Dedifferentiated amniotic fluid mesenchymal stem cell (primary cell): ENCODE measurements around the gene SARDH.

Source experiments
- DNase-seq: peaks from one replicate; pipeline ENCODE4 v3.0.0-alpha.2; 2016; ENCODE audit errors: extremely low spot score

The SARDH gene

GRCh38 chr9:133734590-133735414 is 3.4 kb downstream of the SARDH start:
- DNase-seq: no peak

GRCh38 chr9:133733796-133734533 is 4.2 kb downstream of the SARDH start:
- DNase-seq: no peak

- no peak for DNase-seq
Observed at GRCh38 chr9:133733421-133733795, 4.7 kb downstream of the SARDH start.

DNA sequence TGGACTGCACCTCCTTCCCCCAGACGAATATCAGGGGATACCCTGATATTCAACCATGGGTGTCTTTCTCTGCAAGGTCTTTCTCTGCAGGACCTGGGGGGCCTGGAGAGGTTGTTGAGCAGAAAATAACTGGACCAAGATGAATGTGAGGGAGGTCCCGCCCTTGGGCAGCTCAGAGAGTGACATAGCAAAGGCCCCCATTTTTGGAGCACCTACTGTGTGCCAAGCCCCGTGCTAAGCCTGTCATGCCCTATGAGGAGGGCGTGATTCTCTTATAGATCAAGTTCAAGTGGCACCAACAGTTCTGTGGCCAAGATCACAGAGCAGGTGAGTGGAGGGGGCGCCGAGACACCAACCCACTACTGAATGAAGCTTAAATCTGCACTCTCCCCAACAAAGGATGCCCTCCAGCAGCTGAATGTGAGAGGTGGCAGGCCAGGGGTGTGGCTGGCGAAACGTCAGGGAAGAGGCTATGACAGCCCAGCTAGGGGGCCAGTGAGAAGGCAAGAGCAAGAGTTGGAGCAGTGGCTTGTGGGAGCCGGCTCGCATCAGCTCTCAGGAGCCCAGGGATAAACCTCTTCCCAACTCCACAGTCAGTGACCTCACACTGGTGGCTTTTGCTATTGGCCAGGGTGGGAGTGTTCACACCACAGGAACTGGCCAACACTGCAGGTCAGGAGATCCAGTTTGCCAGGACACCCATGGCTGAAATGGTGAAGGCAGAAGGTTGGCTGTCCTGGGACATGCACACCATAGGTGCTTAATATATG is 5.3 kb downstream of the SARDH start:
- DNase-seq: no peak

DNA sequence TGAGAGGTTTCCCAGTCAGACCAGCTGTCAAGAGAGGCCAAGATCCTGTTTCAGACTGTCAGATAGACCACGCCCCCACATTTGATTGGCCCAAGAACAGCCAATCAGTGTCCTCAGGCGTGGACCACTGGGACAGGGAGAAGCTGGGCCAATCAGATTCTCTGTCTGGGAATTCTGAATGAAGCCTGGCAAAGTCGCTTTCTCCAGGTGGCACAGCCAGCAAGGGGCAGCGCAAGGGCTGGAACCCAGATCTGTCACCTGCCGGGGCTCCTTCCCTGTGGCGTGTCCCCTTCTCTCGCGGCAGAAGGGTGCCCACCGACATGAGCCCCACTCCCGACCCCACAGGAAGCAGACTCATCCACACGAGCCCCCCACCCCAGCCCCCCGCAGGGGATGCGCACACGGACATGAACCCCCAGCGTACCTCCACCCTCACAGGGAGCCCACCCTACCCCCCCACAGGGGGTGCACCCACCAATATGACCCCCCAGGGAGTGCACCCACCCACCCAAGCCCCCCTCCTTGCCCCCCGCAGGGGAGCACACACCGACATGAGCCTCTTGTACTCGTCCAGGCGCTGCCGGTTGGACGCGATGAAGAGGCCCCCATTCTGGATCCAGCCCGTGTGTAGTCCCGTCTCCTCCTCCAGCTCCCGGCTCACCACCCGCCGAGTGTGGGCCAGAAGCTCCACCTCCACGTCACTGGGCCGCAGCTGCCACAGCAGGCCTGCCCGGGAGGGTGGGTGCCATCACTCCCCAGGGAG is 6.1 kb downstream of the SARDH start:
- no peak for DNase-seq

- DNase-seq: no peak
Observed at GRCh38 chr9:133730994-133731715, 7.0 kb downstream of the SARDH start.

DNA sequence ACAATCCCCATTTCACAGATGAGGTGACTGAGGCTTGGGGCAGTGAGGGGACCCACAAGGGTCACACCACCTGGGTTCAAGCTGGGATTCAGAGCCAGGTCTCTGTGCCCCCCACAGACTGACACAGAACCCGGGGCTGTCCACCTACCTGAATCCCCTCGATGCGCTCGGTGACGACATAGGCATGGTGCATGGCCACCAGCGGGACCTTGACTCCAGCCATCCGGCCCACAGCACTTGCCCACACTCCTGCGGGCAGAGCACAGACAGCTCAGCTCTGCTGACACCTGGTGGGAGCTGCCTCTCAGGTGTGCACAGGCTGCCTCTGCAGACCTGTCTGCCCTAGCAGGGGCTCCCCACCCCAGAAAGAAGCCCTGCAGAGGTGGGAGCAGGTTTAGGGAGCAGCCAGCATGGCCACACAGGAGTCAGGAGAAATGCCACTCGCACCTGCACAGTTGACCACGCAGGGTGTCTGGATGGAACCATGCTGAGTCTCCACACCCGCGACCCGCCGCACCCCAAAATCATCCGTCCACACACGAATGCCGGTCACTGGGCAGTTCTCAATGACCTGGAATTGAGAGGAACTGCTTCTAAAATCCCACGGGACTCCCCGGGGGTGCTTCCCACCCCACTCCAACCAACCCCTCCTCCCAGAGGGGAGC is 8.4 kb downstream of the SARDH start:
- DNase-seq: no peak

GRCh38 chr9:133728856-133729616 is 9.1 kb downstream of the SARDH start:
- DNase-seq: no peak

DNA sequence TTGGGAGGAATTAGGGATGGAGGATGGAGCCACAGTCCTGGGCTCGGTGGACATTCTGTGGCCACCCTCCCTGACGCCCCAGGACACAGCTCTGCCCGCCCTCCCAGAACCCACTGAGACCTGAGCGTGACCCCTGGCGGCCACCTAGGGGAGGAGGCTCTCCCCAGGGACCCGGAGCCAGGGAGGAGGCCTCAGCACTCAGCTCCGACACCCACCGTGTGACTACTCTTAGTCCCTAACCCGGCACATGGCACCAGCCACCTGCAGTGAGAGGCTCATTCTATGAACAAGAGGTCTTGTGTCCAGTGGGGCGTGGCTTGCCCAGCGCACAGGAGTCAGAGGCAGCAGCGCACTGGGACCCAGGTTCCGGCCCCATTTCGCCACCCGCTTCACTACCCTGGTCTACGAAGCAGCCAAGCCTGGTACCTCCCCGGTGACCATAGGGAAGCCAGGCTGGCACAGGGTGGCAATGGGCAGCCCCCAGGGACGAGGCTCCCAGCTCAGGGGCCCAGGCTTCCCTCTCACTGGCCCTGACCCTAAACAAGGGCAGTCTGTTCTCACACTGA is 10.2 kb downstream of the SARDH start:
- DNase-seq: no peak

- DNase-seq: no peak
Observed at GRCh38 chr9:133727277-133727875, 10.8 kb downstream of the SARDH start.

GRCh38 chr9:133726401-133727276 is 11.5 kb downstream of the SARDH start:
- no peak for DNase-seq

GRCh38 chr9:133725886-133726285 is 12.3 kb downstream of the SARDH start:
- DNase-seq: no peak

GRCh38 chr9:133718563-133719315 is 19.4 kb downstream of the SARDH start:
- DNase-seq: no peak

DNA sequence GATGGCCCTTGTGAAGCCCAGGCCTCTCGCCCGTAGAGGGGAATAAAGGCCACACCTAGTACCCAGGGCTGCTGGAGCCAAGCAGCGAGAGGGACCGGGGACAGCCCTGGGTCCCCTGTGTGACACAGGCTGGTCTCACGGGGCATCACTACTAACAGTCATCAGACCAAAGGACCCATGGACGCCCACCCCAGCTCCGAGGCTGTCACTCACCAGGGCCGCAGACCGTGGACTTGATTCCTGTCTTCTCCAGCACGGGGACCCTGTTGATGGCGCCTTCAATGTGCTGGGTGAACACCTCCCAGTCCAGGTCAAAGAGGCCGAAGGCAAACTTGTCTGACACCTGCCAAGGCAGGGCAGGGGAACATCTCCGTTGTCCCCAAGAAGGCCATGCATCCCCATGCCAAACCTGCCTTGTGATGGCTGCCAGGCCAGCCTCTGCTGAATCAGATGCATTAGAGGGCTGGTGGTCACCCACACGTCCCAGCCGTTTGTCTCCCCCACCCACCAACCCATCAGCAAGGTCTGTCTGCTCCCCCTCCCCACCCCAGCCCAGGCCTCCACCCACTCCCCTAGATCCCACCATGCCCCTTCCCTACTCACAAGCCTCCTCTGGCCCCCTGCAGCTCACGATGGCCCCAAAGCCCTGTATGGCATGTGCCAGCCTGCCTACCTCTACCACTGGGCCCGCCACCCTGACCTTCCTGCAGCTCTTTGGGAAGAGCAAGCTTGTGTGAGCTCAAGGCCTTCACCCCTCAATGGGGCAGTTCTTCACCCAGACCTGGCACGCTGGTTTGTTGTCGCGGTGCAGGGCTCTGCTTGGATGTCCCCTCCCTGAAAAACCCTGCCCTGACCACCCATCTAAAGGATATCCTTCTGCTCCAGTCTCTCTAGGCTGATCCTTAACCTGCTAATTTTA is 20.8 kb downstream of the SARDH start:
- DNase-seq: no peak

DNA sequence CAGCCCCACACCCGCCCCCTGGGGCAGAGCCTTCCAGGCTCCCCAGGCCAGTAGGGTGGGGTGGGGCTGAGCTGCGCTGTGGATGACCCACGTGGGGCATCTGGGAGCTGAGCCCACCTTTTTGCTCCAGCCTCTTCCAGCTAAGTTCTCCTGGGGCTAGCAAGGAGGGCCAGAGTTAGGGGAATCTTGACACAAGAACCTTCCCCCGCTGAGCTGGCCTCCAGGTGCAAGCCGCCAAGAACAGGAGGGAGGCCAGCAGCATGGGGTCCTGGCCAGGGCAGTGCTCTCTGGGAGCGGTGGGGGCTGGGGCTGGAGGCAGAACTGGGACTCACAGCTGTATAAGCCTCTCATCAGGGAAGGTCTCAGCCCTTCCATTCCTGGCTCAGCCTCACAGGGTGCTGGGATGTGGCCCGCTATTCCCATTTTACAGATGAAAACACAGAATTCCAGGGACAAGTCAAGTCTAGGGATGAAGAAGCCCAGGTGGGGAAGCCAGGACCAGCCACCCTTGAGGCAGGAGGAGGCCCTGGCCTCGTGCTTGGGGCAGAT is 21.5 kb downstream of the SARDH start:
- DNase-seq: no peak
